Left colon (tissue), 2 donors: Measurements from ENCODE around the gene TXNDC9. TPM values are rescaled to one million over a fixed set of nuclear protein-coding genes. Genes with fewer than 3 reads are reported as not detected.
"Not testable (repeated sequence)": the region's sequence is repeated elsewhere in the genome, so short reads cannot be mapped to it uniquely, and the experiment has no call there.

Source experiments
- ATAC-seq: fragments of 200-7000 bp; cut with Tn5 transposase; one replicate; pipeline ENCODE4 v1.9.1; 2020; ENCODE audit warnings: mild to moderate bottlenecking, moderate library complexity
- DNase-seq, 2 donors: peaks; one replicate each; pipeline ENCODE4 v3.0.0-alpha.2; 2020
- intact Hi-C, 2 donors: fragments of 100-400 bp; cut with DNase I in 1 of 2; cut with micrococcal nuclease in 1 of 2; formaldehyde crosslinking; loops; one replicate each; pipeline versions ENCODE4 v1.11.2 to v1.14.0; 2022; cut with DNase I, micrococcal nuclease
- long read RNA-seq: library from polyadenylated mRNA; unstranded; transcript quantifications from one replicate; pipeline ENCODE4 v2.0.0, GENCODE V29; 2021
- total RNA-seq, 2 donors: library from RNA; stranded (reverse); fragmentation: NEBNext Ultra II Directional; extraction: Animal tissue kit (Norgen Biotek cat#: 25700); gene quantifications; one replicate each; pipeline ENCODE4 v1.2.1, GENCODE V29; 2021
- donor health status: DM: no; HTN: no; CAD: no.
- donor health status: DM: yes; HTN: yes; CAD: no.

Gene TXNDC9
- total RNA-seq, result 10 to 100 TPM; 27.9 to 29.4 TPM
- long read RNA-seq, transcript TXNDC9-201 (5 exons, 1,637 nt), result major isoform, 60 of 64 reads
- long read RNA-seq, partial matches to known transcripts, result 1 of 64 reads
- long read RNA-seq, other reads (novel, unspliced or antisense), result 1 of 64 reads

GRCh38 chr2:99335911-99336803 is at the start of gene TXNDC9:
Gene TXNDC9 (minus strand): TSS chr2:99336333. CDS start chr2:99333210, 3,123 bp downstream.
- ATAC-seq (peak; percentile 86), DNase-seq (peak; percentile 98 to 99)
- intact Hi-C loops, result loop anchor here in 1 of 2 donors (5.0 kb wide), 1 partner anchor 151 kb away; no protein-coding TSS in a partner anchor

- no peak for ATAC-seq
- no peak for DNase-seq
- intact Hi-C loops, result no loop called here
Measured at GRCh38 chr2:99382143-99382542, 46.0 kb upstream of the TXNDC9 start.

- DNase-seq (no peak), ATAC-seq (no peak)
- intact Hi-C loops, result no loop called here
Measured at GRCh38 chr2:99380376-99381010, 44.4 kb upstream of the TXNDC9 start.

GRCh38 chr2:99377879-99378278 is 41.7 kb upstream of the TXNDC9 start:
- intact Hi-C loops, result no loop called here
- no peak for DNase-seq
- ATAC-seq, result no peak

- intact Hi-C loops, result no loop called here
- ATAC-seq, result no peak
- DNase-seq, result no peak
Measured at GRCh38 chr2:99376254-99376864, 40.2 kb upstream of the TXNDC9 start.

GRCh38 chr2:99374747-99375146 is 38.6 kb upstream of the TXNDC9 start:
- no peak for ATAC-seq
- no peak for DNase-seq
- intact Hi-C loops, result no loop called here

- no peak for DNase-seq
- intact Hi-C loops, result no loop called here
- no peak for ATAC-seq
Measured at GRCh38 chr2:99373144-99373543, 37.0 kb upstream of the TXNDC9 start.

GRCh38 chr2:99368854-99369253 is 32.7 kb upstream of the TXNDC9 start:
- intact Hi-C loops, ATAC-seq, DNase-seq: not testable (repeated sequence)

- no peak for DNase-seq
- ATAC-seq, result no peak
- intact Hi-C loops, result no loop called here
Measured at GRCh38 chr2:99365661-99366060, 29.5 kb upstream of the TXNDC9 start.

- intact Hi-C loops, result no loop called here
- ATAC-seq (no peak), DNase-seq (no peak)
Measured at GRCh38 chr2:99356853-99357252, 20.7 kb upstream of the TXNDC9 start.

GRCh38 chr2:99354825-99355224 is 18.7 kb upstream of the TXNDC9 start:
- intact Hi-C loops, ATAC-seq: not testable (repeated sequence)

GRCh38 chr2:99354070-99354469 is 17.9 kb upstream of the TXNDC9 start:
- no peak for ATAC-seq
- no peak for DNase-seq
- intact Hi-C loops, result no loop called here

More at GRCh38 chr2:99354825-99355224, 18.7 kb upstream of the TXNDC9 start:
- DNase-seq, result not testable (repeated sequence)

- peak; percentile 31 for ATAC-seq
- no peak for DNase-seq
- intact Hi-C loops, result no loop called here
Measured at GRCh38 chr2:99350194-99350593, 14.1 kb upstream of the TXNDC9 start.

GRCh38 chr2:99348173-99348572 is 12.0 kb upstream of the TXNDC9 start:
- DNase-seq, result no peak
- no peak for ATAC-seq
- intact Hi-C loops, result no loop called here

- no peak for ATAC-seq
- intact Hi-C loops, result no loop called here
- no peak for DNase-seq
Measured at GRCh38 chr2:99346218-99346617, 10.1 kb upstream of the TXNDC9 start.

GRCh38 chr2:99345446-99345845 is 9.3 kb upstream of the TXNDC9 start:
- intact Hi-C loops, ATAC-seq: not testable (repeated sequence)

GRCh38 chr2:99342536-99342935 is 6.4 kb upstream of the TXNDC9 start:
- intact Hi-C loops, result no loop called here
- ATAC-seq, result no peak
- DNase-seq, result no peak

More at GRCh38 chr2:99345446-99345845, 9.3 kb upstream of the TXNDC9 start:
- DNase-seq, result not testable (repeated sequence)

- ATAC-seq (no peak), DNase-seq (no peak)
Measured at GRCh38 chr2:99340669-99341236, 4.6 kb upstream of the TXNDC9 start.

GRCh38 chr2:99338029-99338585 is 2.0 kb upstream of the TXNDC9 start:
- intact Hi-C loops, result loop anchor here in 1 of 2 donors (5.0 kb wide), 1 partner anchor 149 kb away; no protein-coding TSS in a partner anchor
- DNase-seq (no peak), ATAC-seq (no peak)

More at GRCh38 chr2:99340669-99341236, 4.6 kb upstream of the TXNDC9 start:
- intact Hi-C loops, result no loop called here
